Measurements from ENCODE around the gene UBE3C.
A peak's percentile ranks its signal among the peaks of the same experiment; 100 is the strongest.

UBE3C gene

GRCh38 chr7:157299317-157299612 lies 160.5 kb downstream of the UBE3C start:
- no peak for DNase-seq

- peak; percentile 25 for DNase-seq
These were observed 161.1 kb downstream of the UBE3C start for GRCh38 chr7:157299613-157300368.

- DNase-seq: no peak
These were observed 161.7 kb downstream of the UBE3C start for GRCh38 chr7:157300369-157300825.

- DNase-seq: no peak
These were observed 162.9 kb downstream of the UBE3C start for GRCh38 chr7:157301610-157302120.

GRCh38 chr7:157306846-157307838 lies 168.4 kb downstream of the UBE3C start:
- DNase-seq: no peak

- DNase-seq: no peak
These were observed 171.4 kb downstream of the UBE3C start for GRCh38 chr7:157309988-157310668.

GRCh38 chr7:157310676-157311185 lies 172.0 kb downstream of the UBE3C start:
- DNase-seq: no peak

- DNase-seq: no peak
These were observed 174.2 kb downstream of the UBE3C start for GRCh38 chr7:157312941-157313340.

GRCh38 chr7:157313645-157314044 lies 174.9 kb downstream of the UBE3C start:
- DNase-seq: no peak

- DNase-seq: no peak
These were observed 179.4 kb downstream of the UBE3C start for GRCh38 chr7:157318015-157318706.
